SK-N-MC (cell line): ENCODE data around the gene WNT4.

ENCODE experiments used
- DNase-seq: peaks from one replicate; pipeline ENCODE4 v3.0.0-alpha.2; 2011; ENCODE audit warnings: low read depth, low spot score
- H3K27ac ChIP-seq: fragments of 200-600 bp; sonication (generic); 2 replicates; pipeline ENCODE4 v1.5.1; 2016; ENCODE audit warnings: mixed run types
- H3K36me3 ChIP-seq: fragments of 200-600 bp; sonication (generic); 2 replicates; pipeline ENCODE4 v1.6.1; 2017; ENCODE audit warnings: antibody characterized with exemption, low read length, mixed read lengths; ENCODE audit not compliant: insufficient read depth
- H3K4me3 ChIP-seq: fragments of 200-600 bp; sonication (generic); 2 replicates; pipeline ENCODE4 v1.5.1; 2016
- H3K9ac ChIP-seq: fragments of 200-600 bp; sonication (generic); 2 replicates; pipeline ENCODE4 v1.8.0; 2017; ENCODE audit warnings: mixed run types, mixed read lengths; ENCODE audit not compliant: insufficient read length
- H3K9me3 ChIP-seq: fragments of 200-600 bp; sonication (generic); 2 replicates; pipeline ENCODE4 v1.6.1; 2017; ENCODE audit warnings: low read depth, mild to moderate bottlenecking, antibody characterized with exemption, low read length, moderate library complexity, mixed read lengths
- EZH2 ChIP-seq: fragments of 200-600 bp; sonication (generic); IDR thresholded peaks from one replicate; pipeline ENCODE4 v1.6.1; 2017; ENCODE audit warnings: antibody characterized with exemption
- FOXP2 ChIP-seq: optimal IDR thresholded peaks from 2 replicates; pipeline ENCODE3; 2011; ENCODE audit warnings: mild to moderate bottlenecking, moderate library complexity; ENCODE audit not compliant: insufficient read depth; ENCODE audit errors: extremely low read length, control extremely low read depth
- POLR2AphosphoS5 ChIP-seq: IDR thresholded peaks from 2 replicates; pipeline ENCODE4 v1.6.1; 2012; ENCODE audit warnings: mild to moderate bottlenecking, low read depth, low read length, borderline replicate concordance

Gene WNT4

GRCh38 chr1:22153660-22154437, 11.0 kb upstream of the WNT4 start:
- TF ChIP-seq POLR2AphosphoS5: no peak
- TF ChIP-seq EZH2: no peak
- TF ChIP-seq FOXP2: no peak
- Histone ChIP-seq H3K4me3 (no peak overlapping the region), H3K27ac (no peak overlapping the region), H3K9me3 (no peaks in the 10 kb centered on the region), H3K9ac (no peak overlapping the region), H3K36me3 (no peaks in the 10 kb centered on the region)
- DNase-seq: no peak

DNA sequence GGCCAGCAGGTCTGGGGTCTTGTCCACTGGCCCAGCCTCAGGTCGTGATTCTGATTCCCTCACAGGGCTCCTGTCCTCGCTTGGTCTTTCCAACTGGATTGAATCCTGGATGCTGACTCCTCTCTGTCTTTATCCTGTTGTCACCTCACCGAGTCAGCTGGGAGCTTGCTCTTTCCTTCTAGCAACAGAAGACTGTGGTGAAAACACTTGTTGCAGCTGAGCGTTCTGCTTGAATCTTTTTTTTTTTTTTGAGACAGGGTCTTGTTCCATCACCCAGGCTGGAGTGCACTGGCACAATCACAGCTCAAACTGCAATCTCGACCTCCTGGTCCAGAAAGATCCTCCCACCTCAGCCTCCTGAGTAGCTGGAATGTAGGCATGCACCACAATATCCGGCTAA, 8.0 kb upstream of the WNT4 start:
- Histone ChIP-seq H3K9me3 (no peaks in the 10 kb centered on the region), H3K4me3 (no peak overlapping the region), H3K36me3 (no peaks in the 10 kb centered on the region), H3K9ac (no peak overlapping the region), H3K27ac (no peak overlapping the region)
- TF ChIP-seq POLR2AphosphoS5: no peak
- no peak for TF ChIP-seq FOXP2
- no peak for TF ChIP-seq EZH2
- DNase-seq: no peak

DNA sequence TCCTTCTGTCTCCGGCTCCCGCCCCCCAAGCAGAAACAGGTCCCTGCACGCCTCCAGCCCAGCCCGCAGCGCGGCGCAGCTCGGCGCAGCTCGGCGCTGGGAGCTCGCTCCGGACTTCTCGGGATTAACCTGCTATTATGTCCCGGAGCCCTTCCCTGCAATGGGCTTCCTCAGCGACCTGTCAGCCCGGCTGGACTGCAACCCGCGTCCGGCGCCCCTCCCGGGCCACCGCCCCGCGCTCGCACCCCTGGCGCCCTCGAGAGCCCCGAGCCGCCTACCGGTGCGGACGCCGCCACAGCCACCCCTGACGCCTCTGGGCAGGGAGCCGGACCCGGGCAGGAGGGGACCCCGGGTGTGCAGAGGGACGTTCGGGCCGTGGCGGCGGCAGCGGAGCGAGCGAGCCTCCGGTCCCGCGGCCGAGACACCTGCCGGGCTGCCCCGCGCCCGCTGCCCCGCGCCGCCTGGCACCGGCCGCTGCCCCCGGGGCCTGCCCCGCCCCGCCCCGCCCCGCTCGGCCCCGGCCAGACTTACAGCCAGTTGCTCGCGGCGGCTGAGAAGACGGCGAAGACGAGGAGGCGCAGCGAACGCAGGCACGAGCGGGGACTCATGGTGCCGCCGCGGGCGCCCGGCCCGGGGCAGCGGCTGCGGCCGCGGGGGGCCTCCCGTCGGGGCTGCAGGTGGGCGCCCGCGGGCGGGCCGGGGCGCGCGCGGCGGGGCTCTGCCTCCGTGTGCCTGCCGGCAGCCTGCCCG, 407 bp downstream of the WNT4 start:
- no peak overlapping the region for H3K9ac ChIP-seq
- no peaks in the 10 kb centered on the region for H3K9me3 ChIP-seq
- no peak for TF ChIP-seq POLR2AphosphoS5
- TF ChIP-seq EZH2: no peak
- DNase-seq: no peak
- H3K27ac ChIP-seq: no peak overlapping the region
- no peak overlapping the region for H3K4me3 ChIP-seq
- no peaks in the 10 kb centered on the region for H3K36me3 ChIP-seq

DNA sequence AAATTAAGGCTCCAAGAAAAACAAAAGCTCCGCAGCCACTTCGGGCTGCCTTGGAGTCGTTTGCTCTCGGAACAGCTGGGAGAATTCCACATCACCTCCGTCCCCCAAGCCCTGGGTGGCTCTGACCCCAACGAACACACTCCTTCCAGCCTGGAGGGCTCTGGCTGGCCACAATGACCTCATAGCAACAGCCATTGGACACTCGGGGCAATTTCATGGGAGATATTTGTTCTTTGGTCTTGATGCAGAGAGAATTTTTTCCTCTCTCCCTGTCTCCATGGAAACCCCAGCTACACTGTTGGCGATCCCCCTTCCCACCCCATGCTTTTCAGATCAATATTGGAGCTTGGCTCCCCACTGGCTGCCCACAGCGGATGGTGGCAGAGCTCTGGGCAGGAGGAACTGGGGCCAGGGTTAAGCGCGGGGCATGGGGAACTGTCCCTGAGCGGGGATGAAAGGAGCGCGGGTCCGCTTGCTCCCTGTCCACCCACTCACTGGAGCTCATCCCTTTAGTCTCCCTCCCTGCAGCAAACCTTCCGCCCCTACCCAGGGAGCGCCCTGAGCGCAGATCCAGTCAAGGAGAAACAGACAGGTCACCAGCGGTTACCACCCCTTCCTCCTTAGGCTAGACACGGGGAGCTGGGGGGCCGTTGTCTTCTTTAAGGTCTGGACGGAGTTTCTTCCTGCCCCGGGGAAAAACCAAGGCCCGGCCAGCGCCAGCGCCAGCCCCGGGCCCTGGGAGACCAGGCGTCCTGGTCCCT, 1.2 kb downstream of the WNT4 start:
- no peak overlapping the region for H3K27ac ChIP-seq
- H3K4me3 ChIP-seq: no peak overlapping the region
- no peak overlapping the region for H3K9ac ChIP-seq
- H3K36me3 ChIP-seq: no peaks in the 10 kb centered on the region
- no peak for DNase-seq
- H3K9me3 ChIP-seq: no peaks in the 10 kb centered on the region
- TF ChIP-seq EZH2: no peak
- TF ChIP-seq FOXP2: no peak
- no peak for TF ChIP-seq POLR2AphosphoS5

DNA sequence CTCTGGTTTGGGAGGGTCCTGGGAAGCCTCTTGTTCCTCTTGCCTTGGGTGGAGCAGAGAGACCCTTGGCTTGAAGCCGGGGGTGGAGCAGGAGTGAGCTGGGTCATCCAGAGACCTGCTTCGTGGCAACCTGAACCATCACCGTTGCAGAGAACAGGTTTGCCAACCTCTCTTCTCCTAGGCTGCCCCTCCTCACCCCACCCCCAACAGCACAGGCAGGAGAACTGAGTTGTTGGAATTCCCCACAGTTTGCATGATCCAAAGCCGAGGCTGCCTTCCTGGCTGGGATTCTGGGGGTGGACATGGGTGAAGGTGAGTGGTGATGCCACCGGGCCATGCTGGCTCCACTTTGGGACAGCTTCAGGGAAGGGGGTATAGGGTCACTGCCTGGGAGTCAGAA, 2.2 kb downstream of the WNT4 start:
- TF ChIP-seq EZH2: no peak
- no peak for TF ChIP-seq FOXP2
- no peak for TF ChIP-seq POLR2AphosphoS5
- H3K9ac ChIP-seq: no peak overlapping the region
- H3K36me3 ChIP-seq: no peaks in the 10 kb centered on the region
- H3K4me3 ChIP-seq: no peak overlapping the region
- no peak overlapping the region for H3K27ac ChIP-seq
- H3K9me3 ChIP-seq: no peaks in the 10 kb centered on the region
- no peak for DNase-seq

GRCh38 chr1:22139817-22140216, 3.1 kb downstream of the WNT4 start:
- Histone ChIP-seq H3K9me3 (no peaks in the 10 kb centered on the region), H3K4me3 (no peak overlapping the region), H3K27ac (no peak overlapping the region), H3K36me3 (no peaks in the 10 kb centered on the region), H3K9ac (no peak overlapping the region)
- TF ChIP-seq POLR2AphosphoS5: no peak
- no peak for TF ChIP-seq EZH2
- no peak for TF ChIP-seq FOXP2
- DNase-seq: no peak

DNA sequence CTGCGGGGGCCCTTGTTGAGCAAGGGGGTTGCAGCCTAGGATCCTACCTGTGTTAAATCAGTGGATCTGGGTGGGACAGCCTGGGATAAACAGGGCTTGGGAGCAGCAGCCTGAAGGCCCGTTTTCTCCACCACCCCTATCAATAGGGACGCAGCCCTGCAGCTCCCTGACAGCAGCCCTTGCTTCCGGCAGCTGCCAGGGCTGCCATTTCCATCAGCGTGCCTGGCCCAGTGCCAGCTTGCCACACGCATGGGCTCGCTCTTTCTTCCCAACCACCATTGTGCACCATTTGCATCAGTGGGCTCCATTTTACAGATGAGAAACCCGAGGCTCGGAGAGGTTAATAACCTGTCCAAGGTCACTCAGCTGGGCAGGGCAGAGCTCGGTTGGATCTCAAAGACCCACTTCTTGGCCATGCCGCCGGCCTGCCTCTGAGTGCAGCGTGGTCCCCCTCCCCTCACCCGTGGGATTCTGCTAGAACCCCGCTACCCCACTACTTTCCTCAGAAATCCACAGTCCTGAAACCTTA, 3.8 kb downstream of the WNT4 start:
- Histone ChIP-seq H3K27ac (no peak overlapping the region), H3K4me3 (no peak overlapping the region), H3K36me3 (no peaks in the 10 kb centered on the region), H3K9ac (no peak overlapping the region), H3K9me3 (no peaks in the 10 kb centered on the region)
- DNase-seq: no peak
- TF ChIP-seq EZH2 (no peak), POLR2AphosphoS5 (no peak), FOXP2 (no peak)

DNA sequence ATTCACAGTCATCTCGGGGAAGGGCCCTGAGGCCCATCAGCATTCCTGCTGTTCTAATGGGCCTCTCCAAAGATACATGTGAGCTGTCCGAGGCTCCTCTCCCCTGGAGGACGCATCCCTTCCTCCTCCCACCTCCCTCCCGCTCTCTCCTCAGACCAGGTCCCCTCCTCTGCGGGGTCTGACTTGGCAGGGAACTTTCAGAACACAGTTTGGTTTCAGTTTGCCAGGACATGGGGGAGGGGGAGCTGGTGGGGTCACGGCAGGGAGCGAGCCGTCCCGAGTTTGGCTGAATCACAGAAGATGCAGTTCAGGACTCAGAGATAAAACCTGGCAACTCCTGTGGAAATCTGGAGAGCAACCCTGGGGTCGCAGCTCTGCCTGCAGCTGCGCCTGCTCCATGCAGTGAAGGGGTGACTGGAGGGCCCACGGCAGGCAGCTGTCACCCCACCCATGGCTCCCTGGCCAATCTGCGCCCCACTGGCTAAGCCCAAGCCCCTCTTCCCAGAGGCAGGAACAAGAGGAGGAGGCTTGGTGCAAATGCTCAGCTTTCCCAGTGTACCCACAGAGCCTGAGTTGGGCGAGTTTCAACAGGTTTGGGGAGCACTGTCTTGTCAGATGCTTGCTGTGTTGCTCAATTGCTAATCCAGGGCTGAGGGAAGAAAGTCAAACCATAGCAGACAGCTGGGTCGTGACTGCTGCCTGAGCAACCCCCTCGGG, 5.7 kb downstream of the WNT4 start:
- H3K9ac ChIP-seq: no peak overlapping the region
- H3K36me3 ChIP-seq: no peaks in the 10 kb centered on the region
- TF ChIP-seq EZH2 (no peak), FOXP2 (no peak), POLR2AphosphoS5 (no peak)
- no peak overlapping the region for H3K27ac ChIP-seq
- no peak overlapping the region for H3K4me3 ChIP-seq
- no peaks in the 10 kb centered on the region for H3K9me3 ChIP-seq
- no peak for DNase-seq
